ENCODE results near the gene NDUFS8. TPM values are rescaled to one million over a fixed set of nuclear protein-coding genes. Genes with fewer than 3 reads are reported as not detected.

NDUFS8 gene
- total RNA-seq, 1 experiment from 2014 or later = 214 TPM

DNA sequence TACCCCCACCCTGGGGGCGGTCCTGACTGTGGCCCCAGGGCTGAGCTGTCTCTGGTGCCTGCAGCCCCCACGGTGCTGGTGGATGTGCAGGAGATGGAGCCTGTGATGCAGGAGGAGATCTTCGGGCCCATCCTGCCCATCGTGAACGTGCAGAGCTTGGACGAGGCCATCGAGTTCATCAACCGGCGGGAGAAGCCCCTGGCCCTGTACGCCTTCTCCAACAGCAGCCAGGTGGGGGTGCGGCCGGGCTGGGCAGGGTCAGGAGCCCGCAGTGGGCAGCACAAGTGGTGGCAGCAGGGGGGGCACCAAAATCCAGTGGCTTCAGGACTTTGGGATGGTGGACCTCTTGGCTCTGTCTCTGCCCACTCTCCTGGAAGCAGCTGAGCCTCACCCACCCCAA lies 8.0 kb upstream of the NDUFS8 start:
- Histone ChIP-seq H4K5ac (ENCODE audit: insufficient read length, low read depth, low read length) (no peak overlapping the region), H2BK15ac (ENCODE audit: low read depth, low read length) (no peak overlapping the region), H3K4me2 (ENCODE audit: insufficient read depth, insufficient read length, low read length) (no peak overlapping the region), H4K8ac (replicated peaks; ENCODE audit: insufficient read length, low read depth, low read length) (no peak overlapping the region), H3K56ac (ENCODE audit: insufficient read length, low read depth, low read length) (no peak overlapping the region), H3K27me3 (ENCODE audit: insufficient read depth, low read length) (no peaks in the 10 kb centered on the region), H2BK120ac (ENCODE audit: low read depth, low read length, poor library complexity, severe bottlenecking) (no peak overlapping the region), H3K4me1 (ENCODE audit: insufficient read depth, low read length) (no peaks in the 10 kb centered on the region; the same call in 1 of the 2 replicates), H3K23me2 (ENCODE audit: insufficient read length, low read depth, low read length, poor library complexity, severe bottlenecking) (no peaks in the 10 kb centered on the region), H4K20me1 (ENCODE audit: control insufficient read depth, insufficient read depth, insufficient read length) (no peaks in the 10 kb centered on the region), H3K27ac (ENCODE audit: insufficient read length, low read depth, low read length) (no peak overlapping the region), H2AK5ac (ENCODE audit: insufficient read length, low read length) (no peak overlapping the region), H2AFZ (ENCODE audit: low read length) (no peak overlapping the region), H3T11ph (ENCODE audit: low read length) (no peak overlapping the region), H3K23ac (ENCODE audit: insufficient read length, low read depth, low read length) (no peak overlapping the region), H3K18ac (ENCODE audit: insufficient read length, low read depth, low read length) (no peak overlapping the region), H2BK20ac (ENCODE audit: low read depth, low read length, poor library complexity, severe bottlenecking) (no peak overlapping the region), H3K79me1 (ENCODE audit: insufficient read depth, low read depth, low read length, poor library complexity, severe bottlenecking) (no peaks in the 10 kb centered on the region), H4K91ac (ENCODE audit: insufficient read length, low read depth, low read length) (no peak overlapping the region), H3K9me3 (ENCODE audit: control insufficient read depth, low read depth, low read length) (no peaks in the 10 kb centered on the region), H2BK5ac (ENCODE audit: insufficient read length, low read length) (no peak overlapping the region), H3K14ac (ENCODE audit: insufficient read depth, low read length) (no peak overlapping the region), H2BK12ac (ENCODE audit: insufficient read length, low read depth, low read length) (no peak overlapping the region), H3K4ac (ENCODE audit: low read depth, low read length) (no peak overlapping the region), H3K9ac (ENCODE audit: extremely low read depth, insufficient read length, low read length) (no peak overlapping the region), H3K79me2 (ENCODE audit: insufficient read depth, low read length) (no peaks in the 10 kb centered on the region)
- H3K4me1 Mint-ChIP-seq = peaks cover 7 to 18% of the 10 kb centered on the region in 2 experiments
- WGBS (ENCODE audit: extremely low coverage, insufficient read length, low lambda C conversion rate) = no CpG with 5 or more reads among the region's 13 CpGs
- no peaks in the 10 kb centered on the region for H3K27me3 Mint-ChIP-seq (ENCODE audit: low read depth)
- peaks cover 8 to 26% (median 12%) of the 10 kb centered on the region in 3 experiments for H3K36me3 Mint-ChIP-seq (ENCODE audit: insufficient read depth in 1 of 3, low read depth in 3 of 3)
- no peak for DNase-seq
- no peak for TF ChIP-seq CTCF (conservative IDR thresholded peaks at IDR 0.05)
- no peak overlapping the region for H3K4me3 Mint-ChIP-seq
- no peaks in the 10 kb centered on the region for H3K9me3 Mint-ChIP-seq
- H3K27ac Mint-ChIP-seq = no peak overlapping the region
